Measurements from ENCODE around the gene UBE2G2.

Gene UBE2G2

GRCh38 chr21:44802396-44803153 is 955 bp upstream of the UBE2G2 start:
- no peak for ATAC-seq (replicated peaks; ENCODE audit: extremely low read depth, poor library complexity, severe bottlenecking)
- Mint-ChIP-seq H3K4me1 (peaks cover 38% of the 10 kb centered on the region), H3K36me3 (ENCODE audit: insufficient read depth) (peaks cover 33% of the 10 kb centered on the region)

GRCh38 chr21:44800971-44801467 is 601 bp downstream of the UBE2G2 start:
- Mint-ChIP-seq H3K4me3 (peak overlapping the region; percentile 89), H3K9me3 (no peaks in the 10 kb centered on the region), H3K27ac (ENCODE audit: low read depth) (peak overlapping the region; percentile 75), H3K4me1 (peaks cover 49% of the 10 kb centered on the region), H3K36me3 (ENCODE audit: insufficient read depth) (peaks cover 26% of the 10 kb centered on the region), H3K27me3 (no peaks in the 10 kb centered on the region)
- peak; percentile 78 for ATAC-seq (replicated peaks; ENCODE audit: extremely low read depth, poor library complexity, severe bottlenecking)
- DNase-seq (ENCODE audit: low spot score in 2 of 2) = no peak

More at GRCh38 chr21:44802396-44803153, 955 bp upstream of the UBE2G2 start:
- DNase-seq (ENCODE audit: low spot score in 2 of 2) = no peak
- Mint-ChIP-seq H3K4me3 (peak overlapping the region; percentile 89), H3K27ac (ENCODE audit: low read depth) (peak overlapping the region; percentile 78), H3K9me3 (no peaks in the 10 kb centered on the region), H3K27me3 (no peaks in the 10 kb centered on the region)

- no peak for ATAC-seq (replicated peaks; ENCODE audit: extremely low read depth, poor library complexity, severe bottlenecking)
- Mint-ChIP-seq H3K4me3 (peak overlapping the region; percentile 89), H3K27me3 (no peaks in the 10 kb centered on the region), H3K27ac (ENCODE audit: low read depth) (no peak overlapping the region), H3K36me3 (ENCODE audit: insufficient read depth) (peaks cover 21% of the 10 kb centered on the region), H3K4me1 (peaks cover 50% of the 10 kb centered on the region), H3K9me3 (no peaks in the 10 kb centered on the region)
- no peak for DNase-seq (ENCODE audit: low spot score in 2 of 2)
These were observed 1.5 kb downstream of the UBE2G2 start for GRCh38 chr21:44800103-44800502.

GRCh38 chr21:44799646-44800045 is 2.0 kb downstream of the UBE2G2 start:
- H3K9me3 Mint-ChIP-seq = no peaks in the 10 kb centered on the region
- H3K27me3 Mint-ChIP-seq = no peaks in the 10 kb centered on the region
- DNase-seq (ENCODE audit: low spot score in 2 of 2) (no peak), ATAC-seq (replicated peaks; ENCODE audit: extremely low read depth, poor library complexity, severe bottlenecking) (no peak)
- H3K27ac Mint-ChIP-seq (ENCODE audit: low read depth) = peak overlapping the region; percentile 10
- peaks cover 50% of the 10 kb centered on the region for H3K4me1 Mint-ChIP-seq
- H3K36me3 Mint-ChIP-seq (ENCODE audit: insufficient read depth) = peaks cover 21% of the 10 kb centered on the region
- H3K4me3 Mint-ChIP-seq = peak overlapping the region; percentile 89

- no peak for ATAC-seq (replicated peaks; ENCODE audit: extremely low read depth, poor library complexity, severe bottlenecking)
- Mint-ChIP-seq H3K36me3 (ENCODE audit: insufficient read depth) (peaks cover 19% of the 10 kb centered on the region), H3K9me3 (no peaks in the 10 kb centered on the region), H3K27ac (ENCODE audit: low read depth) (no peak overlapping the region), H3K4me1 (peaks cover 53% of the 10 kb centered on the region), H3K4me3 (no peak overlapping the region), H3K27me3 (no peaks in the 10 kb centered on the region)
- DNase-seq (ENCODE audit: low spot score in 2 of 2) = no peak
These were observed 3.8 kb downstream of the UBE2G2 start for GRCh38 chr21:44797775-44798174.

- DNase-seq (ENCODE audit: low spot score in 2 of 2) = no peak
- Mint-ChIP-seq H3K36me3 (ENCODE audit: insufficient read depth) (peaks cover 23% of the 10 kb centered on the region), H3K4me1 (peaks cover 52% of the 10 kb centered on the region), H3K27me3 (no peaks in the 10 kb centered on the region), H3K4me3 (no peak overlapping the region), H3K9me3 (no peaks in the 10 kb centered on the region), H3K27ac (ENCODE audit: low read depth) (no peak overlapping the region)
- no peak for ATAC-seq (replicated peaks; ENCODE audit: extremely low read depth, poor library complexity, severe bottlenecking)
These were observed 6.3 kb downstream of the UBE2G2 start for GRCh38 chr21:44795342-44795741.

- no peak overlapping the region for H3K4me3 Mint-ChIP-seq
- H3K9me3 Mint-ChIP-seq = no peaks in the 10 kb centered on the region
- H3K27ac Mint-ChIP-seq (ENCODE audit: low read depth) = no peak overlapping the region
- no peak for DNase-seq (ENCODE audit: low spot score in 2 of 2)
- peaks cover 48% of the 10 kb centered on the region for H3K4me1 Mint-ChIP-seq
- peaks cover 20% of the 10 kb centered on the region for H3K36me3 Mint-ChIP-seq (ENCODE audit: insufficient read depth)
- no peaks in the 10 kb centered on the region for H3K27me3 Mint-ChIP-seq
- ATAC-seq (replicated peaks; ENCODE audit: extremely low read depth, poor library complexity, severe bottlenecking) = no peak
These were observed 7.8 kb downstream of the UBE2G2 start for GRCh38 chr21:44793592-44794374.

- H3K4me3 Mint-ChIP-seq = no peak overlapping the region
- H3K27me3 Mint-ChIP-seq = no peaks in the 10 kb centered on the region
- no peaks in the 10 kb centered on the region for H3K9me3 Mint-ChIP-seq
- peaks cover 17% of the 10 kb centered on the region for H3K36me3 Mint-ChIP-seq (ENCODE audit: insufficient read depth)
- H3K4me1 Mint-ChIP-seq = peaks cover 42% of the 10 kb centered on the region
- DNase-seq (ENCODE audit: low spot score in 2 of 2) = peak; percentile 32
- peak; percentile 77 for ATAC-seq (replicated peaks; ENCODE audit: extremely low read depth, poor library complexity, severe bottlenecking)
- H3K27ac Mint-ChIP-seq (ENCODE audit: low read depth) = no peak overlapping the region
These were observed 8.7 kb downstream of the UBE2G2 start for GRCh38 chr21:44792702-44793591.

GRCh38 chr21:44791993-44792392 is 9.6 kb downstream of the UBE2G2 start:
- Mint-ChIP-seq H3K4me1 (peaks cover 40% of the 10 kb centered on the region), H3K36me3 (ENCODE audit: insufficient read depth) (peaks cover 19% of the 10 kb centered on the region)

GRCh38 chr21:44791246-44791645 is 10.4 kb downstream of the UBE2G2 start:
- no peak overlapping the region for H3K4me3 Mint-ChIP-seq
- DNase-seq (ENCODE audit: low spot score in 2 of 2) (no peak), ATAC-seq (replicated peaks; ENCODE audit: extremely low read depth, poor library complexity, severe bottlenecking) (no peak)
- H3K4me1 Mint-ChIP-seq = peaks cover 33% of the 10 kb centered on the region
- no peaks in the 10 kb centered on the region for H3K9me3 Mint-ChIP-seq
- no peaks in the 10 kb centered on the region for H3K27me3 Mint-ChIP-seq
- H3K27ac Mint-ChIP-seq (ENCODE audit: low read depth) = peak overlapping the region; percentile 50
- H3K36me3 Mint-ChIP-seq (ENCODE audit: insufficient read depth) = peaks cover 20% of the 10 kb centered on the region

More at GRCh38 chr21:44791993-44792392, 9.6 kb downstream of the UBE2G2 start:
- no peaks in the 10 kb centered on the region for H3K9me3 Mint-ChIP-seq
- H3K27ac Mint-ChIP-seq (ENCODE audit: low read depth) = no peak overlapping the region
- DNase-seq (ENCODE audit: low spot score in 2 of 2) = no peak
- ATAC-seq (replicated peaks; ENCODE audit: extremely low read depth, poor library complexity, severe bottlenecking) = no peak
- H3K4me3 Mint-ChIP-seq = no peak overlapping the region
- H3K27me3 Mint-ChIP-seq = no peaks in the 10 kb centered on the region

GRCh38 chr21:44790368-44790767 is 11.3 kb downstream of the UBE2G2 start:
- Mint-ChIP-seq H3K36me3 (ENCODE audit: insufficient read depth) (peaks cover 23% of the 10 kb centered on the region), H3K27me3 (no peaks in the 10 kb centered on the region), H3K9me3 (no peaks in the 10 kb centered on the region), H3K4me3 (no peak overlapping the region), H3K4me1 (peaks cover 35% of the 10 kb centered on the region), H3K27ac (ENCODE audit: low read depth) (peak overlapping the region; percentile 50)
- no peak for ATAC-seq (replicated peaks; ENCODE audit: extremely low read depth, poor library complexity, severe bottlenecking)
- DNase-seq (ENCODE audit: low spot score in 2 of 2) = no peak

- Mint-ChIP-seq H3K27ac (ENCODE audit: low read depth) (no peak overlapping the region), H3K4me1 (peaks cover 35% of the 10 kb centered on the region), H3K4me3 (no peak overlapping the region), H3K9me3 (no peaks in the 10 kb centered on the region), H3K27me3 (no peaks in the 10 kb centered on the region), H3K36me3 (ENCODE audit: insufficient read depth) (peaks cover 23% of the 10 kb centered on the region)
- DNase-seq (ENCODE audit: low spot score in 2 of 2) (no peak), ATAC-seq (replicated peaks; ENCODE audit: extremely low read depth, poor library complexity, severe bottlenecking) (no peak)
These were observed 11.7 kb downstream of the UBE2G2 start for GRCh38 chr21:44789880-44790279.
